B cell (primary cell): ENCODE measurements around the gene CACNG4.
"Not testable (repeated sequence)": the region's sequence is repeated elsewhere in the genome, so short reads cannot be mapped to it uniquely, and the experiment has no call there.

ENCODE experiments used
- CTCF ChIP-seq: fragments of 200-600 bp; IDR thresholded peaks from one replicate; pipeline ENCODE4 v1.8.0; 2022; ENCODE audit warnings: antibody characterized with exemption, mild to moderate bottlenecking
- EZH2 ChIP-seq: IDR thresholded peaks from 2 replicates; pipeline ENCODE4 v1.6.1; 2012; ENCODE audit warnings: borderline replicate concordance, low read depth, mild to moderate bottlenecking, moderate library complexity, low read length; ENCODE audit not compliant: insufficient read depth, poor library complexity, severe bottlenecking

- not testable (repeated sequence) for TF ChIP-seq CTCF, EZH2
Measured at GRCh38 chr17:66972442-66972830, 7.9 kb downstream of the CACNG4 start.
